Measurements from ENCODE around the gene PDCD11.

DNA sequence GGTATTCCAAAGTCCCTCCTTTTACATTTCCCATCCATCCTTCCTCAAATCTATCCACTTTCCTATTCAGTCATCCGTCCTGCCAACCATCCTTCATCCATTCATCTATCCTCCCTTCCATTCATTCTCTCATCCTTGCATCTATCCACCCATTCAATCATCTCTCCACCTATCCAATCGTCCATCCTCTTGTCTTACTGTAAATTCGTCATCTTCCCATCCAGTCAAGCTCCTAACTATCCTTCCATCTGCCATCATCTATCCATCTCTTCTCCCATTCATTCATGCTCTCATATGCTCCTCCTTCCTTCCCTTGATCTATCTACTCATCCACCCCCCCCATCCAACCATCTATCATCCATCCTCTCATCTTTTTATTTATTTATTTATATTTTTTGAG, 77.7 kb downstream of the PDCD11 start:
- TF ChIP-seq ASH2L (IDR thresholded peaks at IDR 0.05; ENCODE audit: low read length) (no peak), SP1 (IDR thresholded peaks at IDR 0.05; ENCODE audit: low read depth, low read length) (no peak), BACH1 (IDR thresholded peaks at IDR 0.05; ENCODE audit: low read length) (no peak), PHF8 (conservative IDR thresholded peaks at IDR 0.05; ENCODE audit: low read depth, low read length) (no peak), BCL11A (IDR thresholded peaks at IDR 0.05; ENCODE audit: low read depth in 2 of 2, low read length in 2 of 2) (no peak), EP300 (IDR thresholded peaks at IDR 0.05; ENCODE audit: borderline replicate concordance in 1 of 2, low read depth in 2 of 2, low read length in 2 of 2) (no peak), POLR2A (IDR thresholded peaks at IDR 0.05; ENCODE audit: control extremely low read depth in 1 of 2, low read depth in 2 of 2, low read length in 2 of 2) (no peak), POLR2AphosphoS5 (IDR thresholded peaks at IDR 0.05; ENCODE audit: low read depth, low read length) (no peak), NRF1 (IDR thresholded peaks at IDR 0.05; ENCODE audit: low read depth, low read length) (no peak), YY1 (IDR thresholded peaks at IDR 0.05; ENCODE audit: low read depth, low read length) (no peak), TCF12 (IDR thresholded peaks at IDR 0.05; ENCODE audit: low read depth, low read length) (no peak), MAFK (IDR thresholded peaks at IDR 0.05; ENCODE audit: low read depth, low read length) (no peak)
- TF ChIP-seq, protein P1, sequence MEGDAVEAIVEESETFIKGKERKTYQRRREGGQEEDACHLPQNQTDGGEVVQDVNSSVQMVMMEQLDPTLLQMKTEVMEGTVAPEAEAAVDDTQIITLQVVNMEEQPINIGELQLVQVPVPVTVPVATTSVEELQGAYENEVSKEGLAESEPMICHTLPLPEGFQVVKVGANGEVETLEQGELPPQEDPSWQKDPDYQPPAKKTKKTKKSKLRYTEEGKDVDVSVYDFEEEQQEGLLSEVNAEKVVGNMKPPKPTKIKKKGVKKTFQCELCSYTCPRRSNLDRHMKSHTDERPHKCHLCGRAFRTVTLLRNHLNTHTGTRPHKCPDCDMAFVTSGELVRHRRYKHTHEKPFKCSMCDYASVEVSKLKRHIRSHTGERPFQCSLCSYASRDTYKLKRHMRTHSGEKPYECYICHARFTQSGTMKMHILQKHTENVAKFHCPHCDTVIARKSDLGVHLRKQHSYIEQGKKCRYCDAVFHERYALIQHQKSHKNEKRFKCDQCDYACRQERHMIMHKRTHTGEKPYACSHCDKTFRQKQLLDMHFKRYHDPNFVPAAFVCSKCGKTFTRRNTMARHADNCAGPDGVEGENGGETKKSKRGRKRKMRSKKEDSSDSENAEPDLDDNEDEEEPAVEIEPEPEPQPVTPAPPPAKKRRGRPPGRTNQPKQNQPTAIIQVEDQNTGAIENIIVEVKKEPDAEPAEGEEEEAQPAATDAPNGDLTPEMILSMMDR (IDR thresholded peaks at IDR 0.05; ENCODE audit: control extremely low read depth in 1 of 3, insufficient read depth in 1 of 3, low read depth in 1 of 3, low read length in 3 of 3): no peak
- TF ChIP-seq, protein P2, sequence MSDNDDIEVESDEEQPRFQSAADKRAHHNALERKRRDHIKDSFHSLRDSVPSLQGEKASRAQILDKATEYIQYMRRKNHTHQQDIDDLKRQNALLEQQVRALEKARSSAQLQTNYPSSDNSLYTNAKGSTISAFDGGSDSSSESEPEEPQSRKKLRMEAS (IDR thresholded peaks at IDR 0.05): no peak
